ENCODE data around the gene DOK5.
A peak's percentile ranks its signal among the peaks of the same experiment; 100 is the strongest.

The DOK5 gene

DNA sequence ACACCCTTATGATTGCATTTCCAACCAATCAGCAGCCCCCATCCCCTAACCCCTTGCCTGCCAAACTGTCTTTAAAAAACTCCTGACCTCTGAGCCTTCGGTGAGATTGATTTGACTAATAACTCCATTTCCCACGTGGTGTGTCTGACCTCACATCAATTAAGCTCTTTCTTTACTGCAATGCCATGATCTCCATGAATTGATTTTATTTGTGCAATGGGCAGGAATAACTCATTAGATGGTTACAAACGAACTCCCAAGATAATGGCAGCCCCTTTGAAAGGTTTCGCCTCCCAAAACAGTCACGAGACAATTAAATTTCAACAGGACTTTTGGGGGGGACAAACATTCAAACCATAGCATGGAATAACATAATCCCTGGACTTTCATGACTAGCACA is 161.2 kb downstream of the DOK5 start:
- no peak for DNase-seq (ENCODE audit: low spot score)
- Histone ChIP-seq H3K23ac (ENCODE audit: low read depth, low read length, poor library complexity) (no peak overlapping the region), H3K9me3 (replicated peaks in 1 of 2; ENCODE audit: control insufficient read depth in 2 of 2, insufficient read depth in 1 of 2, low read depth in 1 of 2, low read length in 2 of 2) (no peaks in the 10 kb centered on the region), H2AFZ (ENCODE audit: low read length) (no peak overlapping the region), H4K8ac (ENCODE audit: low read depth, low read length) (no peak overlapping the region), H3K4ac (ENCODE audit: low read length) (no peak overlapping the region), H2BK120ac (ENCODE audit: low read depth, low read length) (no peak overlapping the region), H3K36me3 (replicated peaks in 1 of 2; ENCODE audit: control insufficient read depth in 2 of 2, insufficient read depth in 2 of 2, low read length in 2 of 2) (no peaks in the 10 kb centered on the region), H3K4me3 (ENCODE audit: low read length in 2 of 2) (no peak overlapping the region), H2BK12ac (ENCODE audit: low read length) (no peak overlapping the region), H3K4me1 (ENCODE audit: control insufficient read depth in 2 of 2, insufficient read depth in 1 of 2, low read depth in 1 of 2, low read length in 2 of 2) (no peaks in the 10 kb centered on the region), H3K14ac (ENCODE audit: low read length) (no peak overlapping the region), H3K27me3 (ENCODE audit: control insufficient read depth in 3 of 3, insufficient read depth in 3 of 3, low read depth in 1 of 3, low read length in 3 of 3) (no peaks in the 10 kb centered on the region), H2AK5ac (ENCODE audit: low read depth, low read length) (no peak overlapping the region), H3K4me2 (ENCODE audit: insufficient read depth, low read length, poor library complexity, severe bottlenecking) (no peak overlapping the region), H3K79me1 (ENCODE audit: low read depth, low read length) (no peaks in the 10 kb centered on the region), H4K91ac (ENCODE audit: low read depth, low read length, poor library complexity) (no peak overlapping the region), H3K18ac (ENCODE audit: low read length) (no peak overlapping the region), H3K9ac (ENCODE audit: low read depth, low read length, poor library complexity) (no peak overlapping the region), H3K27ac (replicated peaks; ENCODE audit: low read length) (no peak overlapping the region), H2BK15ac (ENCODE audit: low read length) (no peak overlapping the region), H2BK5ac (ENCODE audit: low read length) (no peak overlapping the region)
- no CpG with 5 or more reads among the region's 5 CpGs for WGBS, 2 donors (ENCODE audit: extremely low coverage in 2 of 2, insufficient read length in 2 of 2, insufficient replicate concordance in 1 of 2)

DNA sequence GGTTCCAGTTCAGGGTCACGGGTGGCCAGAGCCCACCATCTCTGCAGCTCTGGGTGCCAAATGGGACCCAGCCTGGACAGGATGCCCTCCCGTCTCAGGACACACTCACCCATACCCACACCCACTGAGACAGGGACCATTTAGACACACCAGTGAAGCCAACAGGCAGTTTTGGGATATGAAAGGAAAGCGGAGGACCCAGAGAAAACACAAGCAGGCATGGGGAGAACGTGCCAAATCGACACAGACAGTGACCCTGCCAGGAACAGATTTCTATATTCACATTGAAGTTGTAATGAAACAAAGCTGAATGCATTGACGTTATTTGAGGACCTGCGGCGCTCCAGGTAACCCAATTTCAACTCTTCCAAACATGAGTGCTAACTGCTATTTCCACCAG is 164.5 kb downstream of the DOK5 start:
- no peak overlapping the region for H2AK5ac ChIP-seq (ENCODE audit: low read depth, low read length)
- H3K9ac ChIP-seq (ENCODE audit: low read depth, low read length, poor library complexity), result no peak overlapping the region
- no peak overlapping the region for H3K27ac ChIP-seq (replicated peaks; ENCODE audit: low read length)
- H2BK5ac ChIP-seq (ENCODE audit: low read length), result no peak overlapping the region
- no peaks in the 10 kb centered on the region for H3K36me3 ChIP-seq (replicated peaks in 1 of 2; ENCODE audit: control insufficient read depth in 2 of 2, insufficient read depth in 2 of 2, low read length in 2 of 2)
- DNase-seq (ENCODE audit: low spot score), result no peak
- H2BK120ac ChIP-seq (ENCODE audit: low read depth, low read length), result no peak overlapping the region
- no peak overlapping the region for H2AFZ ChIP-seq (ENCODE audit: low read length)
- H3K4me2 ChIP-seq (ENCODE audit: insufficient read depth, low read length, poor library complexity, severe bottlenecking), result no peak overlapping the region
- no CpG with 5 or more reads among the region's 8 CpGs for WGBS, 2 donors (ENCODE audit: extremely low coverage in 2 of 2, insufficient read length in 2 of 2, insufficient replicate concordance in 1 of 2)
- H3K4me3 ChIP-seq (ENCODE audit: low read length in 2 of 2), result no peak overlapping the region
- H3K4me1 ChIP-seq (ENCODE audit: control insufficient read depth in 2 of 2, insufficient read depth in 1 of 2, low read depth in 1 of 2, low read length in 2 of 2), result no peaks in the 10 kb centered on the region
- H2BK12ac ChIP-seq (ENCODE audit: low read length), result no peak overlapping the region
- H3K18ac ChIP-seq (ENCODE audit: low read length), result no peak overlapping the region
- H3K4ac ChIP-seq (ENCODE audit: low read length), result no peak overlapping the region
- H4K91ac ChIP-seq (ENCODE audit: low read depth, low read length, poor library complexity), result no peak overlapping the region
- no peaks in the 10 kb centered on the region for H3K27me3 ChIP-seq (ENCODE audit: control insufficient read depth in 3 of 3, insufficient read depth in 3 of 3, low read depth in 1 of 3, low read length in 3 of 3)
- H3K79me1 ChIP-seq (ENCODE audit: low read depth, low read length), result no peaks in the 10 kb centered on the region
- no peak overlapping the region for H3K23ac ChIP-seq (ENCODE audit: low read depth, low read length, poor library complexity)
- H2BK15ac ChIP-seq (ENCODE audit: low read length), result no peak overlapping the region
- H4K8ac ChIP-seq (ENCODE audit: low read depth, low read length), result no peak overlapping the region
- no peaks in the 10 kb centered on the region for H3K9me3 ChIP-seq (replicated peaks in 1 of 2; ENCODE audit: control insufficient read depth in 2 of 2, insufficient read depth in 1 of 2, low read depth in 1 of 2, low read length in 2 of 2)
- H3K14ac ChIP-seq (ENCODE audit: low read length), result no peak overlapping the region

DNA sequence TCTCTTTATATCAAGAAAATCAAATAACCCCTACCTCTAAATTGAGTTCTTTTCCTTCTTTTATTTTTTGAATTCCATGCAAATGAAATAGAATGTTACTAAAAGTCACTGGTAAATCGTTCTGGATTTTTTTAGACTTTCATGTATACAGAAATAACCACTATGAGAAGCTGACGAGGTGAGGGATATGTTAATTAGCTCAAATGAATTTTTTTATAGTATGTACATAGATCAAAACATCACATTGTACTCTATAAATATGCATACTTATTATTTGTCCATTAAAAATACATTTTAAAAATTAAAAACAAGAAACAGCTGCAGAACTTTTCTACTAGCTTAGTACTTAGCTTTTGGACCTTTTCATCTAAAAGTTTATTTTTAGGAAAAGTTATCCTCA is 165.4 kb downstream of the DOK5 start:
- H3K4me3 ChIP-seq (ENCODE audit: low read length in 2 of 2), result no peak overlapping the region
- H3K27ac ChIP-seq (replicated peaks; ENCODE audit: low read length), result no peak overlapping the region
- no peak overlapping the region for H2AFZ ChIP-seq (ENCODE audit: low read length)
- H3K9ac ChIP-seq (ENCODE audit: low read depth, low read length, poor library complexity), result no peak overlapping the region
- no peak overlapping the region for H2BK15ac ChIP-seq (ENCODE audit: low read length)
- H3K79me1 ChIP-seq (ENCODE audit: low read depth, low read length), result no peaks in the 10 kb centered on the region
- no peaks in the 10 kb centered on the region for H3K9me3 ChIP-seq (replicated peaks in 1 of 2; ENCODE audit: control insufficient read depth in 2 of 2, insufficient read depth in 1 of 2, low read depth in 1 of 2, low read length in 2 of 2)
- H3K4ac ChIP-seq (ENCODE audit: low read length), result no peak overlapping the region
- no CpG with 5 or more reads among the region's 2 CpGs for WGBS, 2 donors (ENCODE audit: extremely low coverage in 2 of 2, insufficient read length in 2 of 2, insufficient replicate concordance in 1 of 2)
- H4K91ac ChIP-seq (ENCODE audit: low read depth, low read length, poor library complexity), result no peak overlapping the region
- H3K18ac ChIP-seq (ENCODE audit: low read length), result no peak overlapping the region
- H3K23ac ChIP-seq (ENCODE audit: low read depth, low read length, poor library complexity), result no peak overlapping the region
- H2BK5ac ChIP-seq (ENCODE audit: low read length), result no peak overlapping the region
- H3K27me3 ChIP-seq (ENCODE audit: control insufficient read depth in 3 of 3, insufficient read depth in 3 of 3, low read depth in 1 of 3, low read length in 3 of 3), result no peaks in the 10 kb centered on the region
- no peak overlapping the region for H2BK120ac ChIP-seq (ENCODE audit: low read depth, low read length)
- H2AK5ac ChIP-seq (ENCODE audit: low read depth, low read length), result no peak overlapping the region
- no peak overlapping the region for H4K8ac ChIP-seq (ENCODE audit: low read depth, low read length)
- H3K14ac ChIP-seq (ENCODE audit: low read length), result no peak overlapping the region
- H3K36me3 ChIP-seq (replicated peaks in 1 of 2; ENCODE audit: control insufficient read depth in 2 of 2, insufficient read depth in 2 of 2, low read length in 2 of 2), result no peaks in the 10 kb centered on the region
- no peaks in the 10 kb centered on the region for H3K4me1 ChIP-seq (ENCODE audit: control insufficient read depth in 2 of 2, insufficient read depth in 1 of 2, low read depth in 1 of 2, low read length in 2 of 2)
- no peak overlapping the region for H2BK12ac ChIP-seq (ENCODE audit: low read length)
- H3K4me2 ChIP-seq (ENCODE audit: insufficient read depth, low read length, poor library complexity, severe bottlenecking), result no peak overlapping the region
- DNase-seq (ENCODE audit: low spot score), result no peak

DNA sequence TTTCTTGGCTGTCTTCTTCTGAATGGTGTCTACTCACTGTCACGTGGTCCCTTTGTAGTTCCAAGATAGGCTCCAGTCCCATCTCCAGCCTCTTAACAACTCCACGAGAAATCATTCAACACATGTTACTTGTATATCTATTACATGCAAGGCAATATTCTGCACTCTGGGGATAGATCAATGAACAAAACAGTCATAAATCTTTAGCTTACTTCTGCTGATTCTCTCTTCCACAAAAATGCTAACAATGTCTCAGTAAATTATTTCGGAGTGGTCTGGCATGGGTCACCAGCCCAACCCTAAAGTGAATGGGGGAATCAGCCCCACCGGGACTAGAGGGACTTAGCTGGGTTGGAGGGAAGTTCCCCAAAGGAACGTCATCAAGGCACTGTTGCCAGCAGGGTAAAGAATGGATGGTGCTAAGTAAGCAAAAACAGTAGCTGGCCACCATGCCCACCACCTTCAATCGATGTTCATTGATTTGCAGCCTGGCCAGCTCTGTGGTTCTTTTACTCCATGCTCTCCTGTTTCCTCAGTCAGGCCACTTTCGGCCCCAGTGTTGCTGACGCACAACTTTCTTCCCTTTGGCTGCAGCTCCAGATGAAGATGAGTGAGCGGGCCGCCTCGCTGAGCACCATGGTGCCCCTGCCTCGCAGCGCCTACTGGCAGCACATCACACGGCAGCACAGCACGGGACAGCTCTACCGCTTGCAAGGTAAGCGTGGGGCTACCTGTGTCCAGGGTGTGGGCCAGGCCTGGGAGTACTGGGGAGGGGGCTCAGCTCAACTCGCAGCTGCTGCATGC is 167.7 kb downstream of the DOK5 start:
- Histone ChIP-seq H3K14ac (ENCODE audit: low read length) (no peak overlapping the region), H2BK5ac (ENCODE audit: low read length) (peak overlapping the region; percentile 93), H3K18ac (ENCODE audit: low read length) (peak overlapping the region; percentile 5), H3K23ac (ENCODE audit: low read depth, low read length, poor library complexity) (peak overlapping the region; percentile 86), H3K4ac (ENCODE audit: low read length) (no peak overlapping the region), H4K91ac (ENCODE audit: low read depth, low read length, poor library complexity) (no peak overlapping the region), H2AK5ac (ENCODE audit: low read depth, low read length) (no peak overlapping the region), H2BK120ac (ENCODE audit: low read depth, low read length) (no peak overlapping the region), H3K79me1 (ENCODE audit: low read depth, low read length) (no peaks in the 10 kb centered on the region), H3K27ac (replicated peaks; ENCODE audit: low read length) (no peak overlapping the region), H3K9ac (ENCODE audit: low read depth, low read length, poor library complexity) (no peak overlapping the region), H3K27me3 (ENCODE audit: control insufficient read depth in 3 of 3, insufficient read depth in 3 of 3, low read depth in 1 of 3, low read length in 3 of 3) (no peaks in the 10 kb centered on the region), H3K4me1 (ENCODE audit: control insufficient read depth in 2 of 2, insufficient read depth in 1 of 2, low read depth in 1 of 2, low read length in 2 of 2) (no peaks in the 10 kb centered on the region), H2BK15ac (ENCODE audit: low read length) (no peak overlapping the region), H2AFZ (ENCODE audit: low read length) (no peak overlapping the region), H3K4me2 (ENCODE audit: insufficient read depth, low read length, poor library complexity, severe bottlenecking) (no peak overlapping the region), H3K4me3 (ENCODE audit: low read length in 2 of 2) (no peak overlapping the region), H4K8ac (ENCODE audit: low read depth, low read length) (no peak overlapping the region), H3K9me3 (replicated peaks in 1 of 2; ENCODE audit: control insufficient read depth in 2 of 2, insufficient read depth in 1 of 2, low read depth in 1 of 2, low read length in 2 of 2) (no peaks in the 10 kb centered on the region), H2BK12ac (ENCODE audit: low read length) (no peak overlapping the region), H3K36me3 (replicated peaks in 1 of 2; ENCODE audit: control insufficient read depth in 2 of 2, insufficient read depth in 2 of 2, low read length in 2 of 2) (no peaks in the 10 kb centered on the region)
- WGBS, 2 donors (ENCODE audit: extremely low coverage in 2 of 2, insufficient read length in 2 of 2, insufficient replicate concordance in 1 of 2), result no CpG with 5 or more reads among the region's 18 CpGs
- DNase-seq (ENCODE audit: low spot score), result no peak

Data from neuronal stem cell (in vitro differentiated cells).